ENCODE results near the gene HMG20A.

DNA sequence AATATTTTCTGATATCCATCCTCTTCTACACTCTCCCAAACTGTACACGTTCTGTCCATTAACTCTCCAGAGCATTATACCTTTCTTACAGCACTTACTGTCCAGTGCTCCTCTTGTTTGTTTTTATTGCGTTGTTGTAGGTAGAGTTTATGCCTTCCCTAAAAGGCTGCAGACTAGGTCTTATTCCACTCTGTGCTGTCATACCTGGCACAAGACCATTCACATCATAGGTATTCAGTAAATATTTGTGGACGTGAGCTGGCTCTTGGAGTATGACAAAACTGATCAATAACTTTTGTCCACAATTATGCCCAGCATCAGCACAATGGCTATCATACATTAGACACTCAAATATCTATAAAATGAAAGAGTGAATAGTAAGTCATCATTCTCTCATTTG lies 4.4 kb downstream of the HMG20A start:
- TF ChIP-seq, protein P1, sequence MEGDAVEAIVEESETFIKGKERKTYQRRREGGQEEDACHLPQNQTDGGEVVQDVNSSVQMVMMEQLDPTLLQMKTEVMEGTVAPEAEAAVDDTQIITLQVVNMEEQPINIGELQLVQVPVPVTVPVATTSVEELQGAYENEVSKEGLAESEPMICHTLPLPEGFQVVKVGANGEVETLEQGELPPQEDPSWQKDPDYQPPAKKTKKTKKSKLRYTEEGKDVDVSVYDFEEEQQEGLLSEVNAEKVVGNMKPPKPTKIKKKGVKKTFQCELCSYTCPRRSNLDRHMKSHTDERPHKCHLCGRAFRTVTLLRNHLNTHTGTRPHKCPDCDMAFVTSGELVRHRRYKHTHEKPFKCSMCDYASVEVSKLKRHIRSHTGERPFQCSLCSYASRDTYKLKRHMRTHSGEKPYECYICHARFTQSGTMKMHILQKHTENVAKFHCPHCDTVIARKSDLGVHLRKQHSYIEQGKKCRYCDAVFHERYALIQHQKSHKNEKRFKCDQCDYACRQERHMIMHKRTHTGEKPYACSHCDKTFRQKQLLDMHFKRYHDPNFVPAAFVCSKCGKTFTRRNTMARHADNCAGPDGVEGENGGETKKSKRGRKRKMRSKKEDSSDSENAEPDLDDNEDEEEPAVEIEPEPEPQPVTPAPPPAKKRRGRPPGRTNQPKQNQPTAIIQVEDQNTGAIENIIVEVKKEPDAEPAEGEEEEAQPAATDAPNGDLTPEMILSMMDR (CRISPR knock-in tag; IDR thresholded peaks at IDR 0.05), result no peak
- TF ChIP-seq ZNF274 (CRISPR knock-in tag; IDR thresholded peaks at IDR 0.05) (no peak), SOX6 (IDR thresholded peaks at IDR 0.05) (no peak), SOX6 (CRISPR knock-in tag; IDR thresholded peaks at IDR 0.05) (peak; percentile 65), SIN3A (IDR thresholded peaks at IDR 0.05; ENCODE audit: borderline replicate concordance, low read depth, low read length) (no peak), ZSCAN12 (CRISPR knock-in tag; IDR thresholded peaks at IDR 0.05) (no peak), ERF (CRISPR knock-in tag; IDR thresholded peaks at IDR 0.05) (no peak), TCF12 (IDR thresholded peaks at IDR 0.05) (no peak), TCF12 (CRISPR knock-in tag; IDR thresholded peaks at IDR 0.05) (no peak), NFE2L2 (IDR thresholded peaks at IDR 0.05; ENCODE audit: low read length) (no peak), RAD21 (CRISPR knock-in tag; IDR thresholded peaks at IDR 0.05) (no peak), NFATC3 (CRISPR knock-in tag; IDR thresholded peaks at IDR 0.05) (no peak)
- TF ChIP-seq, protein P2, sequence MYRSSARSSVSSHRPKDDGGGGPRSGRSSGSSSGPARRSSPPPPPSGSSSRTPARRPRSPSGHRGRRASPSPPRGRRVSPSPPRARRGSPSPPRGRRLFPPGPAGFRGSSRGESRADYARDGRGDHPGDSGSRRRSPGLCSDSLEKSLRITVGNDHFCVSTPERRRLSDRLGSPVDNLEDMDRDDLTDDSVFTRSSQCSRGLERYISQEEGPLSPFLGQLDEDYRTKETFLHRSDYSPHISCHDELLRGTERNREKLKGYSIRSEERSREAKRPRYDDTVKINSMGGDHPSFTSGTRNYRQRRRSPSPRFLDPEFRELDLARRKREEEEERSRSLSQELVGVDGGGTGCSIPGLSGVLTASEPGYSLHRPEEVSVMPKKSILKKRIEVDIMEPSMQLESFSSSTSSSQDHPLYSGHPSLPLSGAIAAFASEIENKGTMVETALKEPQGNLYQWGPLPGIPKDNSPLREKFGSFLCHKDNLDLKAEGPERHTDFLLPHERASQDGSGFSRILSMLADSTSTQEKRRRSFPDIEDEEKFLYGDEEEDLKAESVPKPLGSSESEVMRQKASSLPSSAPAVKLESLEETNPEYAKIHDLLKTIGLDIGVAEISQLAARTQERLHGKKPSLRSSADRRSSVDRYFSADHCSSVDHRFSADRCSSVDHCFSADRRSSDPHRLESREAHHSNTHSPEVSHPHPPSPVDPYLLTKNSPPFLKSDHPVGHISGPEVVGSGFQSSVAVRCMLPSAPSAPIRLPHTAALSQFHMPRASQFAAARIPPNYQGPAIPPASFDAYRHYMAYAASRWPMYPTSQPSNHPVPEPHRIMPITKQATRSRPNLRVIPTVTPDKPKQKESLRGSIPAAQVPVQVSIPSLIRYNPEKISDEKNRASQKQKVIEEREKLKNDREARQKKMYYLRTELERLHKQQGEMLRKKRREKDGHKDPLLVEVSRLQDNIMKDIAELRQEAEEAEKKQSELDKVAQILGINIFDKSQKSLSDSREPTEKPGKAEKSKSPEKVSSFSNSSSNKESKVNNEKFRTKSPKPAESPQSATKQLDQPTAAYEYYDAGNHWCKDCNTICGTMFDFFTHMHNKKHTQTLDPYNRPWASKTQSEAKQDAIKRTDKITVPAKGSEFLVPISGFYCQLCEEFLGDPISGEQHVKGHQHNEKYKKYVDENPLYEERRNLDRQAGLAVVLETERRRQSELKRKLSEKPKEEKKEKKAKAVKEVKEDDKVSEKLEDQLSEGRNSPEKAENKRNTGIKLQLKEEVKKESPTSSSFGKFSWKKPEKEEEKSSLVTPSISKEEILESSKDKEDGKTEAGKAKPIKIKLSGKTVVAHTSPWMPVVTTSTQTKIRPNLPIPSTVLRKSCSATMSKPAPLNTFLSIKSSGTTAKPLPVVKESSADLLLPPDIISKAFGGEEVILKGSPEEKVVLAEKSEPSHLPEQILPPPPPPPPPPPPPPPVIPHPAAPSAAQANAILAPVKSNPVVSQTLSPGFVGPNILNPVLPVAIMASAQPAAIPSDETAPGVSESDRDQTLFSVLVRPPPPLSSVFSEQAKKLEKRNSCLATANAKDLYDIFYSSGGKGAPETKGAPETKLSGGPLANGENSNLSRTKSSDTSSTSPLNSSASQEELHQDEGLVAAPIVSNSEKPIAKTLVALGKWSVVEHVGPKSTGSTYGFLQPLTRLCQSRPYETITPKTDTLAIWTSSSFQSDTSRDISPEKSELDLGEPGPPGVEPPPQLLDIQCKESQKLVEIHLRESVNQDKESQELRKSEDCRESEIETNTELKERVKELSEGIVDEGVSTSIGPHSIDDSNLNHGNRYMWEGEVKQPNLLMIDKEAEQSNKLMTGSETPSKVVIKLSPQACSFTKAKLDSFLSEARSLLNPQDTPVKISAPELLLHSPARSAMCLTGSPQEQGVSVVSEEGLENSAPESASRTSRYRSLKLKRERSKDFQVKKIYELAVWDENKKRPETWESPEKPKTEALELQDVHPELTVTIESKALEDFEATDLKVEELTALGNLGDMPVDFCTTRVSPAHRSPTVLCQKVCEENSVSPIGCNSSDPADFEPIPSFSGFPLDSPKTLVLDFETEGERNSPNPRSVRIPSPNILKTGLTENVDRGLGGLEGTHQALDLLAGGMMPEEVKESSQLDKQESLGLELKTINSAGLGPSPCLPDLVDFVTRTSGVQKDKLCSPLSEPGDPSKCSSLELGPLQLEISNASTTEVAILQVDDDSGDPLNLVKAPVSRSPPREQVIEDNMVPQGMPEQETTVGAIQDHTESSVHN (CRISPR knock-in tag; IDR thresholded peaks at IDR 0.05), result no peak
- TF ChIP-seq, protein P3, sequence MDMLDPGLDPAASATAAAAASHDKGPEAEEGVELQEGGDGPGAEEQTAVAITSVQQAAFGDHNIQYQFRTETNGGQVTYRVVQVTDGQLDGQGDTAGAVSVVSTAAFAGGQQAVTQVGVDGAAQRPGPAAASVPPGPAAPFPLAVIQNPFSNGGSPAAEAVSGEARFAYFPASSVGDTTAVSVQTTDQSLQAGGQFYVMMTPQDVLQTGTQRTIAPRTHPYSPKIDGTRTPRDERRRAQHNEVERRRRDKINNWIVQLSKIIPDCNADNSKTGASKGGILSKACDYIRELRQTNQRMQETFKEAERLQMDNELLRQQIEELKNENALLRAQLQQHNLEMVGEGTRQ (IDR thresholded peaks at IDR 0.05; ENCODE audit: low read depth, low read length), result no peak
- TF ChIP-seq, protein P3 (CRISPR knock-in tag; IDR thresholded peaks at IDR 0.05; ENCODE audit: borderline replicate concordance), result no peak

All from HepG2 (cell line).